ENCODE data around the gene ABCA13.

GRCh38 chr7:48381571-48381970 is 210.3 kb downstream of the ABCA13 start:
- TF ChIP-seq CTCF (IDR thresholded peaks at IDR 0.05; ENCODE audit: extremely low read depth in 1 of 2, insufficient read depth in 1 of 2, low read depth in 1 of 2, low read length in 2 of 2) (no peak), EZH2 (IDR thresholded peaks at IDR 0.05; ENCODE audit: borderline replicate concordance, low read depth, low read length, severe bottlenecking) (no peak), MAX (IDR thresholded peaks at IDR 0.05; ENCODE audit: insufficient read depth, insufficient read length) (no peak), POLR2A (IDR thresholded peaks at IDR 0.05; ENCODE audit: low read depth, low read length) (no peak)
